Smooth muscle cell (in vitro differentiated cells): Measurements from ENCODE around the gene TSEN15. TPM values are rescaled to one million over a fixed set of nuclear protein-coding genes. Genes with fewer than 3 reads are reported as not detected.

ENCODE experiments used
- DNase-seq: peaks from one replicate; lab custom pipeline; 2025; ENCODE audit not compliant: unreplicated experiment; lab: John Stamatoyannopoulos, UW
- H2AFZ ChIP-seq: fragments of 200-600 bp; sonication (generic); 2 replicates; pipeline ENCODE4 v1.6.0; 2016; ENCODE audit warnings: antibody characterized with exemption, low read depth, mild to moderate bottlenecking
- H3F3A ChIP-seq: fragments of 200-600 bp; sonication (generic); 2 replicates; pipeline ENCODE4 v1.6.0; 2017; ENCODE audit warnings: antibody characterized with exemption, low read depth
- H3K27ac ChIP-seq: fragments of 200-600 bp; sonication (generic); 2 replicates; pipeline ENCODE4 v1.5.1; 2016; ENCODE audit warnings: low read depth, mild to moderate bottlenecking
- H3K27me3 ChIP-seq: fragments of 200-600 bp; sonication (generic); 2 replicates; pipeline ENCODE4 v1.6.1; 2016; ENCODE audit warnings: low read depth, mild to moderate bottlenecking
- H3K36me3 ChIP-seq: fragments of 200-600 bp; sonication (generic); 2 replicates; pipeline ENCODE4 v1.5.1; 2016; ENCODE audit warnings: low read depth
- H3K4me1 ChIP-seq: fragments of 200-600 bp; sonication (generic); 2 replicates; pipeline ENCODE4 v1.5.1; 2016; ENCODE audit warnings: low read depth
- H3K4me2 ChIP-seq: fragments of 200-600 bp; sonication (generic); 2 replicates; pipeline ENCODE4 v1.6.0; 2016; ENCODE audit warnings: mild to moderate bottlenecking
- H3K4me3 ChIP-seq: fragments of 200-600 bp; sonication (generic); 2 replicates; pipeline ENCODE4 v1.5.1; 2016; ENCODE audit warnings: mild to moderate bottlenecking
- H3K79me2 ChIP-seq: fragments of 200-600 bp; sonication (generic); 2 replicates; pipeline ENCODE4 v1.6.0; 2016; ENCODE audit warnings: low read depth, mild to moderate bottlenecking
- H3K9ac ChIP-seq: fragments of 200-600 bp; sonication (generic); 2 replicates; pipeline ENCODE4 v1.6.0; 2016; ENCODE audit warnings: low read depth
- H3K9me3 ChIP-seq: fragments of 200-600 bp; sonication (generic); replicated peaks from 2 replicates; pipeline ENCODE4 v1.5.1; 2016; ENCODE audit warnings: low read depth
- H4K20me1 ChIP-seq: fragments of 200-600 bp; sonication (generic); 2 replicates; pipeline ENCODE4 v1.6.0; 2016; ENCODE audit warnings: low read depth
- WGBS: methylation state at CpG from one replicate; pipeline ENCODE4 v1.1.7; 2016; ENCODE audit warnings: low lambda C conversion rate; 5-methylcytosine and 5-hydroxymethylcytosine counted together
- polyA plus RNA-seq: library from polyadenylated mRNA; unstranded; fragments of >200 nt; fragmentation: Nextera tagmentation; extraction: Ambion mirVana; gene quantifications from 2 replicates; pipeline ENCODE4 v1.2.1, GENCODE V29; 2016
- total RNA-seq: library from RNA; depleted of rRNA; stranded (reverse); fragments of >200 nt; gene quantifications from 2 replicates; pipeline ENCODE4 v1.2.3, GENCODE V29; 2014
- TF ChIP-seq, protein P1 (sequence below): fragments of 200-600 bp; sonication (generic); IDR thresholded peaks from 2 replicates; pipeline ENCODE4 v1.5.1; 2017; ENCODE audit warnings: borderline replicate concordance, mild to moderate bottlenecking, antibody characterized with exemption; ENCODE audit not compliant: insufficient read depth, poor library complexity, severe bottlenecking

Gene TSEN15
- total and polyA plus RNA-seq, 2 experiments from 2014 or later = 35.6 to 82.0 TPM

DNA sequence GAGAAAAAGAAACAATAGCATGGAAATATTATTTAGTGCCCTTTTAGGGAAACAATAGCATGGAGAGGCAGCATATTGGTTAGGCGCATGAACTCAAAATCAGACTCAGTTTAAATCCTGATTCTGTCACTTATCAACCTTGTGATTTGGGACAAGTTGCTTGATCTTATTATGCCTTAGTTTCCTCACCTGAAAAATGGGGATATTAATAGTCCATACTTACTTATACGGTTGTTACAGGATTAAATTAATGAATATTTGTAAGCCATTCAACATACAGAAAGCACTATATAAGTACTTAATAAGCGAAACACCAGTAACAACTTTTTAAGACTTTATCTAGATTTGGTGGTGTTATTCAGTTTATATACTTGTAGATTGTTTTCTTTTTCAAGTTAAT is 1.2 kb downstream of the TSEN15 start:
- H2AFZ ChIP-seq = no peak overlapping the region
- no peak overlapping the region for H3K27ac ChIP-seq
- TF ChIP-seq, protein P1, sequence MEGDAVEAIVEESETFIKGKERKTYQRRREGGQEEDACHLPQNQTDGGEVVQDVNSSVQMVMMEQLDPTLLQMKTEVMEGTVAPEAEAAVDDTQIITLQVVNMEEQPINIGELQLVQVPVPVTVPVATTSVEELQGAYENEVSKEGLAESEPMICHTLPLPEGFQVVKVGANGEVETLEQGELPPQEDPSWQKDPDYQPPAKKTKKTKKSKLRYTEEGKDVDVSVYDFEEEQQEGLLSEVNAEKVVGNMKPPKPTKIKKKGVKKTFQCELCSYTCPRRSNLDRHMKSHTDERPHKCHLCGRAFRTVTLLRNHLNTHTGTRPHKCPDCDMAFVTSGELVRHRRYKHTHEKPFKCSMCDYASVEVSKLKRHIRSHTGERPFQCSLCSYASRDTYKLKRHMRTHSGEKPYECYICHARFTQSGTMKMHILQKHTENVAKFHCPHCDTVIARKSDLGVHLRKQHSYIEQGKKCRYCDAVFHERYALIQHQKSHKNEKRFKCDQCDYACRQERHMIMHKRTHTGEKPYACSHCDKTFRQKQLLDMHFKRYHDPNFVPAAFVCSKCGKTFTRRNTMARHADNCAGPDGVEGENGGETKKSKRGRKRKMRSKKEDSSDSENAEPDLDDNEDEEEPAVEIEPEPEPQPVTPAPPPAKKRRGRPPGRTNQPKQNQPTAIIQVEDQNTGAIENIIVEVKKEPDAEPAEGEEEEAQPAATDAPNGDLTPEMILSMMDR = no peak
- peak overlapping the region; percentile 87 for H3K4me2 ChIP-seq
- 73% methylated on average over 3 of the region's 3 CpGs for WGBS
- peak overlapping the region; percentile 82 for H3K9ac ChIP-seq
- peaks cover 11% of the 10 kb centered on the region for H3F3A ChIP-seq
- no peaks in the 10 kb centered on the region for H4K20me1 ChIP-seq
- no peak for DNase-seq
- no peaks in the 10 kb centered on the region for H3K9me3 ChIP-seq
- H3K36me3 ChIP-seq = no peaks in the 10 kb centered on the region
- H3K4me1 ChIP-seq = peaks cover 31% of the 10 kb centered on the region
- H3K79me2 ChIP-seq = peaks cover 35% of the 10 kb centered on the region
- H3K27me3 ChIP-seq = no peaks in the 10 kb centered on the region
- peak overlapping the region; percentile 79 for H3K4me3 ChIP-seq

DNA sequence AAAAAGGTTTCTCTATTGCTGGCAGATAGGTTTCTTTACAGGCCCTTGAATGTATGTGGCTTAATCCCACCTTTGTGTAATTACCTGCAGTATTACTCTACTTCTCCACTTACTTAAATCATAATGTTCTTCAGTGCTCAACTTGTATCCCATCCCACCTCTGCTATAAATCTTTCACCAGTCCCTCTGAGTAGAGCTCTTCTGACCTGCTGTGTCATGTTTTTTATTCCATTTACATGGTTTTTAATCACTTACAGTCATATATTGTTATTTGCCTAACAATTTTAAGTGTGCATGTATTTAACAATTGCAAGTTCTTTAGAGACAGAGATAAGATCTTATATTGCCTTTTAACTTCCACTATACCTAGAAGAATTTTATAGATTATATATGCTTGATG is 2.4 kb downstream of the TSEN15 start:
- Histone ChIP-seq H3K4me2 (no peak overlapping the region), H3K79me2 (peaks cover 45% of the 10 kb centered on the region), H3K27me3 (no peaks in the 10 kb centered on the region), H3K36me3 (no peaks in the 10 kb centered on the region), H3K9ac (no peak overlapping the region), H3K4me3 (no peak overlapping the region), H3F3A (peaks cover 11% of the 10 kb centered on the region), H3K9me3 (no peaks in the 10 kb centered on the region), H3K4me1 (peaks cover 31% of the 10 kb centered on the region), H4K20me1 (no peaks in the 10 kb centered on the region), H2AFZ (no peak overlapping the region), H3K27ac (no peak overlapping the region)
- DNase-seq = no peak
- TF ChIP-seq, protein P1 = no peak

DNA sequence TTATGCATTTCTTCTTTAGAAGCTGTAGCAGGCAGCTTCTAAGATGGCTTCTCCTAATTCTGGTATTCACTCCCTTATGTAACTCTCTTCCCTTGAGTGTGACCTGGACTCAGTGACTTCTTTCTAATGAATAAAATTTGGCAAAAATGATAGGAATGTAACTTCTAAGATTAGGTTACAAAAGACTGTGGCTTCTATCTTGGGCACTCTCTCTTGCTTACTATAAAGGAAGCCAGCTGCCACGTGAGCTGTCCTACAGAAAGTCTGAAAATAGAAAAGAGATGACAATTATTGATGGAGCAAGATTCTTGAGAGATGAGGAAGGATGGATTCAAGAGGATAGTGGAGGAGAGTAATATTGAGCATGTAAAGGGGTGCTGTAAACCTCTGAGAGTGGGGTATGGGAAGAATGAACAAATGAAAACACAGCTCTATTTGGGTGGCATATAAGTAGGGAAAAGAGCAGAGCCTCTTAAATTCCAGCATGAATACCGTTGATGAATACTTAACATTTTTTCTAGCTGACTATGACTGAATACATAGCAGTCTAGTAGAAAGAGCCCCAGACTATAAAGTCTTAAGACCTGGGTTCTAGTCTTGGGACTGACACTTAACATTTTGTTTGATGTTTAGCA is 5.5 kb downstream of the TSEN15 start:
- Histone ChIP-seq H3K27ac (peak overlapping the region; percentile 64), H2AFZ (peak overlapping the region; percentile 19), H3K79me2 (peaks cover 52% of the 10 kb centered on the region), H3F3A (peaks cover 11% of the 10 kb centered on the region), H3K9ac (no peak overlapping the region), H3K36me3 (peaks cover 3% of the 10 kb centered on the region), H3K9me3 (no peaks in the 10 kb centered on the region), H3K27me3 (no peaks in the 10 kb centered on the region), H3K4me3 (no peak overlapping the region), H3K4me2 (peak overlapping the region; percentile 70), H3K4me1 (peaks cover 37% of the 10 kb centered on the region), H4K20me1 (no peaks in the 10 kb centered on the region)
- WGBS = 0% methylated on average over 2 of the region's 2 CpGs
- TF ChIP-seq, protein P1 = no peak
- DNase-seq = no peak

DNA sequence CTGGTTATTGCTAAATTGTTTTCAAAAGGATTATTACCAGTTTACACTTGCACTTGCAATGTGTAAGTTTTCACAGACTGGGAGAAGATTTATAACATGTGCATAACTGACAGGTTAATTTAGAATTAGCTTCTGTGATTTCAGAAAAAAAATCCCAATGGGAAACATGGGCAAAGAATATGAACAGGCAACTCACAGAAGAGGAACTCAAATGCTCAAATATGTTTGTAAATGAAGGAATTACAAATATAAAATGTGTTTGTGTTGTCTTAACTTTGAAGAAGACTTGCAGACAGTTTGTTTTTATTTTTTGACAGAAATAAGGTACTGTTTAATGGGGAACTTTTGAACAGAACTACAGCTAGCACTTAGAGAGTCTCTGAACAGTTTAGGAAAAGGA is 8.4 kb downstream of the TSEN15 start:
- H3K27ac ChIP-seq = no peak overlapping the region
- no peak overlapping the region for H3K9ac ChIP-seq
- H3K36me3 ChIP-seq = peaks cover 3% of the 10 kb centered on the region
- H3F3A ChIP-seq = peaks cover 11% of the 10 kb centered on the region
- H3K27me3 ChIP-seq = no peaks in the 10 kb centered on the region
- H3K9me3 ChIP-seq = no peaks in the 10 kb centered on the region
- no peak overlapping the region for H3K4me2 ChIP-seq
- no peak for DNase-seq
- no peaks in the 10 kb centered on the region for H4K20me1 ChIP-seq
- H3K79me2 ChIP-seq = peaks cover 32% of the 10 kb centered on the region
- H3K4me1 ChIP-seq = peaks cover 44% of the 10 kb centered on the region
- H2AFZ ChIP-seq = no peak overlapping the region
- TF ChIP-seq, protein P1 = no peak
- H3K4me3 ChIP-seq = no peak overlapping the region
